IMR-90 (cell line): ENCODE results near the gene LEMD3. TPM values are rescaled to one million over a fixed set of nuclear protein-coding genes. Genes with fewer than 3 reads are reported as not detected.

Source experiments
- RAD21 ChIP-seq: IDR thresholded peaks from 2 replicates; pipeline ENCODE4 v1.6.1; 2012; ENCODE audit warnings: low read length, improper control_type of control experiment
- polyA plus RNA-seq, 3 experiments: library from polyadenylated mRNA; depleted of rRNA; stranded (reverse); fragments of >200 nt; gene quantifications; 2 replicates each; pipeline ENCODE4 v1.2.3, GENCODE V29; 2012; ENCODE audit warnings: low replicate concordance in 1 of 3
- total RNA-seq: library from RNA; depleted of rRNA; stranded (reverse); fragments of >200 nt; gene quantifications from 2 replicates; pipeline ENCODE4 v1.2.3, GENCODE V29; 2012; rRNA removed

LEMD3 gene
- total and polyA plus RNA-seq, 2 of the 4 experiments (the other 2 are of a cell fraction) = 5.5 to 9.9 TPM

- no peak for TF ChIP-seq RAD21
Observed at GRCh38 chr12:65296508-65297265, 127.3 kb downstream of the LEMD3 start (continued).

Other genes with a start within 250 kb of the LEMD3 start
- gene WIF1, start 48.3 kb upstream of the LEMD3 start, total RNA-seq = not detected in 2 replicates
- not detected in 2 replicates for gene WIF1, start 48.3 kb upstream of the LEMD3 start, polyA plus RNA-seq (2012; rRNA removed)
- 31.7 and 40.8 TPM in 2 replicates for gene MSRB3, start 109.1 kb downstream of the LEMD3 start, total RNA-seq
- gene MSRB3, start 109.1 kb downstream of the LEMD3 start, polyA plus RNA-seq (2012; rRNA removed) = 28.6 and 35.7 TPM in 2 replicates